Measurements from ENCODE around the gene CACHD1. TPM values are rescaled to one million over a fixed set of nuclear protein-coding genes. Genes with fewer than 3 reads are reported as not detected.

The CACHD1 gene
- total RNA-seq, 1 donor from 2014 or later, result 0.11 TPM

DNA sequence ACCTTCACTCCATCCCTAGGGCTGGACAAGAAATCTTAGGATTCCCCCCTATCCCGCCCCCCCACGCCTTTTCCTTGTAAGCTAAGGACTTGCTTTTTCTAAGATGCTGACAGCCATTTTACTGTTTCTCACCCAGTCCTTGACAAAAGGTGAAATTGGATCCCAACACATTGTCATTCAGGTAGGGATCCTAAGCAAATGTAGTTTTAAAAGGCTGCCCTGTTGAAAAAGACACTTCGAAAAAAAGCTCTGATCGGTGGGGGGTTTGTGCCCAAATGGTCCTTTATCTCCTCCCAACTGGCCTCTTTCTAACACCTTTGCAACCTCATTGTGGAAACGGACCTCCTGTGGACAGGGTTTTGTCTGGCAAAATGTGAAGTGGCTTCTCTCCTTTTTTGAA is 2.9 kb downstream of the CACHD1 start:
- intact Hi-C loops (cut with micrococcal nuclease), result loop anchor here (5.0 kb wide), 1 partner anchor 199 kb away; no protein-coding TSS in a partner anchor

DNA sequence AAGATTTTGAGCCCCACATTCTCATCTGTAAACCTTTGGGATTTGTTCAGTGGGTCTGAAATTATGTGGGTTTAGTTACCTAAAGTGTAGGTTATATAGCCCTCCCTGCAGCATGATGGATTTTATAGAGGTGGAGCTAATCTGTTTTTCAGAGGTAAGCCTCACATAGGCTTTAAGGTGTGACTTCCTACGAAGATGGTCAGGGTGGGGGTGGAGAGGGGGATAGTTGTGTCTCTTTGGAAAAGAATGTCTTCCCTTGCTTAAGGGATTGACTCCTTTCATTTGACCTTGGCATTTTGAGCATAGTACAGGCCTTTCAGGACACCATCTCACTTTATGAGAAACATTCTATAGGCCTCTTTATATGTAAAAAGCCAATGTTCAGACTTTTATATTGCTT is 3.4 kb downstream of the CACHD1 start:
- intact Hi-C loops (cut with micrococcal nuclease), result loop anchor here (5.0 kb wide), 1 partner anchor 199 kb away; no protein-coding TSS in a partner anchor

GRCh38 chr1:64474133-64474532 is 4.2 kb downstream of the CACHD1 start:
- intact Hi-C loops (cut with micrococcal nuclease), result loop anchor here (5.0 kb wide), 1 partner anchor 198 kb away; no protein-coding TSS in a partner anchor

GRCh38 chr1:64474665-64475439 is 4.9 kb downstream of the CACHD1 start:
- intact Hi-C loops (cut with micrococcal nuclease), result loop anchor here (5.0 kb wide), 1 partner anchor 197 kb away; no protein-coding TSS in a partner anchor

- intact Hi-C loops (cut with micrococcal nuclease), result no loop called here
Measured at GRCh38 chr1:64476251-64476952, 6.5 kb downstream of the CACHD1 start.

DNA sequence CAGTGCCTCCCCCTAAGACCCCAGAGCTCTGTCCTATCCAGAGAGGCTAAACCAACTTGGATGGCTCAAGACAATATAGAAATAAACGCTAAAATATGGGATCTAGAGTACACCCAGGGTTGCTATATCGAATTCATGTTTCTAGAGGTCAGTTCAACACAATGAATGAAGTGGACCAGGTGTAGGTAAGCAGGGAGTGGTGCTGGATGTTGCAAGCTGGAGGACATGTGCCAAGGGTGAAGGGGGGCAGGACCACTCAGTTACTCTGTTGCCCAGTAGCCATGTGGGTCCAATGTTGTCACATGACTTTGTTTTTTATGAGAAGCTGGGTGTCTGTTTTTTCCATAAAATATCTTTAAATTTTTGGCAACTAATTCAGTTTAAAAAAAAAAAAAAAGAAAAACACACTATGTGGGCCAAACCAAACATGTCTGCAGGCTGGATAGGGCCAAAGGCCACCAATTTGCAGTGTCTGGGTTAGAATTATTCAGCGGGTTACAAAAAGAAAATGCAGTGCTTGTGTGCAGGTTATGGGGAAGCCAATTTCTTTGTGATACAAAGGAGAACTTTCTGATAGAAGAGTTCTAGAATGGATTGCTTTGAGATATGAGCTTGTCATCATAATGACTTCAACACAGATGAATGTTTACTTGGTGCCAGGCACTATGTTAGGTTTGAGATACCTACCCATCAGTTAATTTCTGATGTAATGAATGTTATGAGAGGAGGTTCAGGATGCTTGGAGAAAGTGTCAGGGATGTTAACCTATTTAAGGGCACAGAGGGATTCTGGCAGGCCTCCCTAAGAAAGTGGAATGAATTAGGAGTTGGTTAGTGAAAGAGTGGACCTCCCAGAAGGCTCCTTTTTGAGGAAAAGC is 8.9 kb downstream of the CACHD1 start:
- intact Hi-C loops (cut with micrococcal nuclease), result no loop called here

DNA sequence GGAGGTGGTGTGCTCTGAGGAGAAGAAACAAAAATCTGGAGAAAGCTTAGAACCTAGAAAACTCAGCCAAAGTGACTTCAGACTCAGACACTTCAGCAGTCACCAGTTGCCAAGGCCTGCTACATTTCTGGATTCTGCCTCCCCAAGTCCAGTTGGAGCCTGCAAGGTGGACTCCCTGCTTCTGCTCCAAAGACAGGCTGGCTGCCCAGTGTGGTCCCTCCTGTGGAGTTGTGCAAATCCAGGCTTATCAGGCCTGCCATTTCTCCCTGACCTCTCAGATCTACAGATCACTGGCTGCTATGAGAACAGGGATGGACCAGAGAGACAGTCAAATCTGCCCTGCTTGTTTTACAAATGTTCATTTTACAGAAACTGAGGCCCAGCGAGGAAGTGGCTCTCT is 9.9 kb downstream of the CACHD1 start:
- intact Hi-C loops (cut with micrococcal nuclease), result no loop called here

DNA sequence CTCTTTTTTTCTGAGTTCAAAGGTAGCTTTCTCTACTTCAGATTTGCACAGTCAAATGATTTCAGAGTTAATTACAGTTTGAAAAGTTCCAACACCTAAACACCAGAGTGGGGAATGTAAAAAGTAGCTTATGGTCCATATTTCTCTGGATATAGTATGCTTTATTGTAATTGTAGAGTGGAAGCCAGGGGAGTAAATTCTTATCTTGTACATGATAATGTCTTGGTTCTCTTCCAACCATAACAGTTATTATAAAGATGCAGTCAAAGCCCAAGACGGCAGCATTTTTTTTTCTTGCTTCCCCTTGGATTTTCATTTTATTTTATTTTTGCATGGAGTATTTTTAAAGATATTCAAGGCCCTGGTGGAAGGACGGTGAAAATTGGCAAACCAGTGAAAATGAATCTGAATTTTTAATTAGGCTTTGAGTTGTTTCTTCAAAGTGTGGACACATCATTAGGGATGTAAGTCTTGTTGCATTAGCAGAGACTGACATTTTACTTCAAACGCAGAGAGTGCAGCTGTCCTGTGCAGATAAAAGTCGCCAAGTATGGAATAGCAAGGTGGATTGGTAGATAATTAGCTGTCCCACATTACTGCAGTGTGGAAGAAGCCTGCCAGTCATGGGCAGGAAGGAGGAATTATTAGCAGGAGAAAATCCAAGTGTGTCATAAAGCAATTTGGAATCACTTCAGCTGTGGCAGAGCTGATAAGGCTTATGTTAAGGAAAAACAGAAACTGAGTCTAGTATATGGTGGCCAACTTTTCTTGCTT is 11.3 kb downstream of the CACHD1 start:
- intact Hi-C loops (cut with micrococcal nuclease), result no loop called here

- intact Hi-C loops (cut with micrococcal nuclease), result no loop called here
Measured at GRCh38 chr1:64482128-64482527, 12.2 kb downstream of the CACHD1 start.

DNA sequence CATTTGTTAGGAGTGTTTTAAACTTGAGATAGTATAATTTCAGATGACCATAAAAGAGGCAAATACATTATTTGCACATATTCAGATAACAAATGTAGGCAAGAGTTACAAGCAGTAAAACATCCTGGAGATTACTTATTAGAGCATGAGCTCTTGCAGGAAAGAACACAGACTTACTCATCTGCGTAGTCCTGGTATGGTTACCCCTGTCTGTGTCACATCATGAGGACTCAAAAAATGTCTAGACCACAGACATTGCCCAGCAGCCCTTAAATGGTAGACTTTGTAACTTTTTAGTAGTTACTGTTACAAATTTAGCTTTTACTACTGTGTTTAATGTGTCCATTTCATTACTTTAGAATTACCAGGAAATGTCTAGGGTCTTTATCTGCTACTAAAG is 12.8 kb downstream of the CACHD1 start:
- intact Hi-C loops (cut with micrococcal nuclease), result no loop called here

DNA sequence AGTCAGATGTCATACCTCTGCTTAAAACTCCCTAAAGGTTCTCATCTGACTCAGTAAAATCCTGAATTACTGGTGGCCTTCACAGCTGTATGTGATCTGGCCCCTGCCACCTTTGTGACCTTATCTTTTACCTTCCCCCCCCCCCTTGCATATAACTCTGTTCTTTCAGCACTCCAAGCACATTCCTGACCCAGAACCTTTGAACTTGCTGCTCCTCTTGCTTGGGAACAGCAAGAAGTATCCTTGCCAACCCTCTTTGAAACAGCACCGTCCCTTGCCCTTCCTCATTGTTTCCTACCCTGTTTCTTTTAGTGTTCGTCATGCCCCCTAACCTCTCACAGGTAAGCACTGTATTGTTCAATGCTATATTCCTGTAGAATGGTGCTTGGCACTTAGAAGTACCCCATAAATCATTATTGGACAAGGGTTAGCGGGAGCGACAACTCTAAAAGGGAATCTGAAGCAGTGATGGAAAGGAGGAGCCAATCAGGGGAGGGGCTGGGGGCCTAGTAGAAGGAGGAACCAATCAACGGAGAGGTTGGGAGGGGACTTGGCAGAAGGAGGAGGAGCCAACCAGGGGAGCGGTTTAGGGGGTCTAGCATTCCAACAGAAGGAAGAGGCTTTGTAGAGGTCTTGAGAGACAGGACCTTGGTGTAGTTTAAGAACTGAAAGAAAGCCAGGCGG is 13.9 kb downstream of the CACHD1 start:
- intact Hi-C loops (cut with micrococcal nuclease), result no loop called here

GRCh38 chr1:64484651-64485050 is 14.7 kb downstream of the CACHD1 start:
- intact Hi-C loops (cut with micrococcal nuclease), result no loop called here

DNA sequence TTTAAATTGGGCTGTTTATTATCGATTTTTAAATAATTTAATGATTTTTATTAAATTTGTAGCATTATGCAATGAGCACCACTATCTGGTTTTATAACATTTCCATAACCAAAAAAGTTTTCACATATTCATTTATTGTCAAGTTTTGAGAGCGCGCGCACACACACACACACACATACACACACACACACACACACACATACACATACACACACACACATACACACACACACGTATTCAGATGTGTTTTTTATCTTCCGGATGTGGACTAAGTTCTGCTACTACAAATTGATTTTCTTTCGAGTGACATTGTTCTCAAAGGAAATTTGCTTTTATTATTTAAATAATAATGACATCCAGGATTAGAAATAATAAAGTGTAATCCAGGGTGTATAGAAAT is 16.3 kb downstream of the CACHD1 start:
- intact Hi-C loops (cut with micrococcal nuclease), result no loop called here

DNA sequence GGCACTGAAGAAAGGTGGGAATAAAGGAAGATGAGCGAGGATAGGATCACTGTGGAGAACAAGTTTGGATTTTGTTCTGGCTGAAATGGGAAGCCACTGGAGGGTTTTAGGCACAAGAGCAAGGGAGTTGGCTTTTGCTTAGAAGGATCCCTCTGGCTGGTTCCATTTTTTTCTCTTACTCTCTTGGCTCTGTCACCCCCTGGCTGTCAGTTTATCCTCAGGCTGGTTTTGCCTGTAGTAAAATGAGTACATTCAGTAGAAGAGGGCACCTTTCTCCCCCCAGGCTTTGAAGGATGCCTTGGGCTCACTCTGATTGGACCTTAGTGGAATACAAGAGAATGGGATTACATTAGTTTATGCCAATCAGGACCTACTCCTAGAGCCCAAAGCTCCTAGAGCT is 17.1 kb downstream of the CACHD1 start:
- intact Hi-C loops (cut with micrococcal nuclease), result no loop called here

DNA sequence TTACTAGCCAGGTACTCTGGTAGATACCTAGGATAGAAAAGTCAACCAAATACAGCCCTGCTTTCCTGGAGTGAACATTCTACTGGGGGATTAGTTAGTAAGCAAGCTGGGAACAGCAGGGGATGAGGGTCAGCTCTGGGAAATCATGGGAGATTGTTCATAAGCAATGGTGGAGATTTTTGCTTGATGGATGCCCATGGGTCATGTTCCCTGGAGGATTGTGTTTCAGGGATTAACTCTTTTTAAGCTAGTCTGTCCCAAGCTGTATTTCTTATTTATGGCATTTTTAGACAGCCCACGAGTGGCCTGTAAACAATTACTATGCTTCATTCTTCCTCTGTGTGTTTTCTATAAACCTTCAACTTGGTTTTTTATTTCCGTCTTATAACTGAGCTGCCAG is 18.9 kb downstream of the CACHD1 start:
- intact Hi-C loops (cut with micrococcal nuclease), result no loop called here

DNA sequence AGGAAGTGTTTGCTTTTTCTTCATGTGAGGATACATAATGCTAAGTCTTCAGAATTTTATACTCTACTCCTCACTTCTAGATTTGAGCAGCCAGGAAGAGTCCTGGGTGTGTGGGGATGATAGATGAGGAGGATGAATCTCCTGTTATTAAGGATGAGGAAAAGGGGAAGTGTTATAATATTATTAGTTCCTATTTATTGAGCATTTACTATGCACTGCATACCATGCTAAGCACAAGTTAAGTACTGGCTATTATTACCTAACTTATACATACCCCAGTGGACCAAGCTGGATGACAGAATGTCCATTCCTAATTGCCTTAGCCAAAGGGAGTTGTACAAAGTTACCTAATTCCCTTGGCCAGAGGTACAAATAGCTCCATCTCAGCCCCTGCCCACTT is 19.8 kb downstream of the CACHD1 start:
- intact Hi-C loops (cut with micrococcal nuclease), result no loop called here

GRCh38 chr1:64490213-64490818 is 20.4 kb downstream of the CACHD1 start:
- intact Hi-C loops (cut with micrococcal nuclease), result no loop called here

DNA sequence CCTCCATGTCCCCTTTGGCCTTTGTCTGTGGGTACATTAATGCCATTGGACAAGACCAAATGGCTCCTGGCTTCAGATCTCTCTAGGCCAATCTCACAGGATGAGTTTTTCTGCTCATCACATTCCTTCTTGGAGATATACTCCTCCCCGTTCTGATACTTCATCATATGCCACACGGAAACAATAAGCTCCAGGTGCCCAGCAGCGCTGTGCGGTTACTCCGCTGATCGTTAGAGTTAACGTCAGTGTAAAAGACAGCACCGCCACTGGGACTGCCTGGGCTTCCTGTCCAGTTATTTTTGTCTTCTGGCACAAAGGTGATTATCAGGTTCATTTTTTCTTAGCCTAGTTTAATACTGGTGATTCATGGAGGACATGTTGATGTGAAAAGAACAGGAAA is 22.5 kb downstream of the CACHD1 start:
- intact Hi-C loops (cut with micrococcal nuclease), result no loop called here

DNA sequence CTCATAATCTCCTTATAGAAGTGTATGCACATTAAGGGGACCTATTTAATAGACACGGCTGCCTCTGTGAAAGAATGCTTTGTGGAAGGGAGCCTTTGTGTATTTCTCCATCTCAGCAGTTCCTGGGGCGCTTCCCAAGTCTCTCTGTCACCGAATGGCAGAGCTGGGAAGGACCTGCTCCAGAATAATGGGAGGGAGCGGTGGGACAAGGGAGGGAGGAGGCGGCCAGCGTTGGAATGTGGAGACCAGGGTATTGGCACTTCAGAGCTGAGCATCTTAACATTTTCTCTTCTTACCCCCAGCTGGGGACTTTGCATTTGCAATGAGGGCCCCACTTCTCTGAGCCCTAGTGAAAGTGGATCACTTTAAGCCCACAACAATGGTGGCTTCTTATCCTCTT is 23.9 kb downstream of the CACHD1 start:
- intact Hi-C loops (cut with micrococcal nuclease), result no loop called here

DNA sequence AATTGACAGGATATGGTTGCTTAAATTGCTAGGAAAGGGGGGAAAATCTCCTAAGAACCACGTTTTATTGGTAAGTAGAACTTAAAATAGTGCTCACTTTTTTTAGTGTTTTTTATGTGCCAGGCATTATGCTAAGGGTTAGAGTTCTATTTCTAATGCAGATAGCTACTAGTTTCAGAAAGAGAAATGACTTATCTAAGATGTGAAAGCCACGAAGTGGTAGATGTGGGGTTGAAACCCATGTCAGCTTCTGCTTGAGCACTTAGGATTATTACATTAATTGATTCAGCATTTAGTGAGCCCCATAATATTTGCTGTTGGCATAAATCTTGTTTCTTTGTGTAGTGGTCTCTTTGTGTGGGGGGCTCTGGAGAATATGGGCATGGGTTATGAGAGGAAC is 24.7 kb downstream of the CACHD1 start:
- intact Hi-C loops (cut with micrococcal nuclease), result no loop called here
